Measurements from ENCODE around the gene HSPB7.

GRCh38 chr1:16023050-16023653 lies 5.3 kb upstream of the HSPB7 start:
- TF ChIP-seq TAF1 (IDR thresholded peaks at IDR 0.05; ENCODE audit: borderline replicate concordance, low read depth, low read length) (no peak), POLR2AphosphoS5 (IDR thresholded peaks at IDR 0.05; ENCODE audit: low read depth, low read length) (no peak), POLR2A (IDR thresholded peaks at IDR 0.05; ENCODE audit: low read depth, low read length) (no peak)
